Activated naive CD8-positive, alpha-beta T cell treated with anti-CD3 and anti-CD28 coated beads for 36 hours (primary cell): ENCODE data around the gene SAGE1. TPM values are rescaled to one million over a fixed set of nuclear protein-coding genes. Genes with fewer than 3 reads are reported as not detected.

Experiments
- DNase-seq: peaks from one replicate; pipeline ENCODE4 v3.0.0; 2021
- H3K27ac Mint-ChIP-seq: one replicate; pipeline ENCODE4 v1.8.0; 2022; ENCODE audit warnings: mild to moderate bottlenecking, moderate library complexity, mixed read lengths
- H3K27me3 Mint-ChIP-seq: one replicate; pipeline ENCODE4 v1.8.0; 2022; ENCODE audit warnings: mild to moderate bottlenecking, mixed read lengths
- H3K36me3 Mint-ChIP-seq: one replicate; pipeline ENCODE4 v1.8.0; 2021; ENCODE audit warnings: mild to moderate bottlenecking, mixed read lengths
- H3K4me1 Mint-ChIP-seq: one replicate; pipeline ENCODE4 v1.8.0; 2021; ENCODE audit warnings: mixed read lengths
- H3K4me3 Mint-ChIP-seq: one replicate; pipeline ENCODE4 v1.8.0; 2022; ENCODE audit warnings: mild to moderate bottlenecking, moderate library complexity, mixed read lengths
- H3K9me3 Mint-ChIP-seq: one replicate; pipeline ENCODE4 v1.8.0; 2022; ENCODE audit warnings: mixed read lengths
- total RNA-seq, 2 experiments: library from RNA; stranded (reverse); gene quantifications; one replicate each; pipeline ENCODE4 v1.2.3, GENCODE V29; 2021

The SAGE1 gene
- total RNA-seq, 2 experiments from 2014 or later = not detected

DNA sequence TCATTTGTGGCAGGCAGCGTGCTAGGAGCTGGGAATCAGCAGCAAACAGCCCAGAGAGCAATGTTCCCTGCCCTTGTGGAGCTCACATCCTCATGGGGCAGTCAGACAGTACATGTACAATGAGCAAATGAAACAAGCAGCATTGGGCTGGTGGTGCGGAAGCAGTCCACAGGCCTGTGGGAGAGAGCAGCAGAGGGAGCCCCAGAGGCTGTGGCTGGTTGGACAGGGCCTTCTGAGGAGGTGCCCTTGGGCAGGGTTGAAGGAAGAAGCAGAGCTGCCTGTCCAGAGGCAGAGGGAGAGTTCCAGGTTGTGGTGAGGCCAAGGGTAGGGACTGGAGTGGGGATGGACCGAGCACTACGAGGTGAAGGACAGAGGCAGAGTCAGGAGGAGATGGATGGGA lies 57.8 kb downstream of the SAGE1 start:
- Mint-ChIP-seq H3K4me3 (no peak overlapping the region), H3K4me1 (no peaks in the 10 kb centered on the region), H3K9me3 (no peaks in the 10 kb centered on the region), H3K36me3 (no peaks in the 10 kb centered on the region), H3K27ac (no peak overlapping the region), H3K27me3 (no peaks in the 10 kb centered on the region)
- no peak for DNase-seq

Other genes with a start within 250 kb of the SAGE1 start
- not detected for gene CT45A1, start 180.1 kb upstream of the SAGE1 start, total RNA-seq
- gene CT45A3, start 125.5 kb upstream of the SAGE1 start, total RNA-seq = not detected
- gene CT45A5, start 108.2 kb upstream of the SAGE1 start, total RNA-seq = not detected
- not detected for gene CT45A6, start 90.9 kb upstream of the SAGE1 start, total RNA-seq
- not detected for gene CT45A2, start 73.7 kb upstream of the SAGE1 start, total RNA-seq
- gene CT45A7, start 56.4 kb upstream of the SAGE1 start, total RNA-seq = not detected
- gene CT45A8, start 39.2 kb upstream of the SAGE1 start, total RNA-seq = not detected
- gene CT45A9, start 21.9 kb upstream of the SAGE1 start, total RNA-seq = not detected
- not detected for gene CT45A10, start 272 bp upstream of the SAGE1 start, total RNA-seq
- 10 to 100 TPM; 20.4 to 20.5 TPM for gene MMGT1, start 80.3 kb downstream of the SAGE1 start, total RNA-seq
- gene SLC9A6, start 91.7 kb downstream of the SAGE1 start, total RNA-seq = 10 to 100 TPM; 10.7 to 11.7 TPM